C4-2B (cell line): ENCODE measurements around the gene IMPDH1.

ENCODE experiments used
- CTCF ChIP-seq: fragments of 450-650 bp; conservative IDR thresholded peaks from 2 replicates; pipeline ENCODE4 v1.5.1; 2017; ENCODE audit warnings: mild to moderate bottlenecking
- ZFX ChIP-seq: fragments of 450-650 bp; IDR thresholded peaks from 2 replicates; pipeline ENCODE4 v1.6.1; 2017

GRCh38 chr7:128349466-128349825 lies 60.3 kb downstream of the IMPDH1 start:
- TF ChIP-seq CTCF (no peak), ZFX (no peak)
